Neural crest cell (in vitro differentiated cells): ENCODE measurements around the gene EEF2K. TPM values are rescaled to one million over a fixed set of nuclear protein-coding genes. Genes with fewer than 3 reads are reported as not detected.
"Not testable (repeated sequence)": the region's sequence is repeated elsewhere in the genome, so short reads cannot be mapped to it uniquely, and the experiment has no call there.

Experiments used
- DNase-seq: peaks from one replicate; pipeline ENCODE4 v3.0.0; 2021; ENCODE audit warnings: low read depth, mixed read lengths, low spot score
- H3K27ac Mint-ChIP-seq: one replicate; pipeline ENCODE4 v1.8.0; 2021; ENCODE audit warnings: mild to moderate bottlenecking, mixed read lengths; ENCODE audit not compliant: unreplicated experiment
- H3K27me3 Mint-ChIP-seq: 2 replicates; pipeline ENCODE4 v1.8.0; 2021; ENCODE audit warnings: low read depth, mild to moderate bottlenecking, mixed read lengths
- H3K36me3 Mint-ChIP-seq: 2 replicates; pipeline ENCODE4 v1.8.0; 2021; ENCODE audit warnings: low read depth, mild to moderate bottlenecking, mixed read lengths
- H3K4me1 Mint-ChIP-seq: 2 replicates; pipeline ENCODE4 v1.8.0; 2021; ENCODE audit warnings: mixed read lengths
- H3K4me3 Mint-ChIP-seq: one replicate; pipeline ENCODE4 v1.8.0; 2021; ENCODE audit warnings: mild to moderate bottlenecking, mixed read lengths
- H3K9me3 Mint-ChIP-seq: 2 replicates; pipeline ENCODE4 v1.8.0; 2021; ENCODE audit warnings: mixed read lengths
- CTCF ChIP-seq: fragments of 200-600 bp; sonication (generic); conservative IDR thresholded peaks from 2 replicates; pipeline ENCODE4 v1.5.0; 2021; ENCODE audit warnings: antibody characterized with exemption, mild to moderate bottlenecking
- total RNA-seq: library from RNA; stranded (reverse); gene quantifications from 2 replicates; pipeline ENCODE4 v1.2.1, GENCODE V29; 2021

Gene EEF2K
- total RNA-seq, 1 donor from 2014 or later, result 20.3 TPM

- peaks cover 10% of the 10 kb centered on the region for H3K36me3 Mint-ChIP-seq
- no peaks in the 10 kb centered on the region for H3K4me1 Mint-ChIP-seq
- no peak overlapping the region for H3K4me3 Mint-ChIP-seq
- no peak for DNase-seq
- H3K27ac Mint-ChIP-seq, result no peak overlapping the region
- TF ChIP-seq CTCF, result no peak
- no peaks in the 10 kb centered on the region for H3K9me3 Mint-ChIP-seq
- H3K27me3 Mint-ChIP-seq, result no peaks in the 10 kb centered on the region
Observed at GRCh38 chr16:22214402-22214801, 8.3 kb downstream of the EEF2K start.

- no peaks in the 10 kb centered on the region for H3K9me3 Mint-ChIP-seq
- H3K27ac Mint-ChIP-seq, result no peak overlapping the region
- peaks cover 10% of the 10 kb centered on the region for H3K36me3 Mint-ChIP-seq
- H3K27me3 Mint-ChIP-seq, result no peaks in the 10 kb centered on the region
- H3K4me3 Mint-ChIP-seq, result no peak overlapping the region
- DNase-seq, result no peak
- TF ChIP-seq CTCF, result no peak
- no peaks in the 10 kb centered on the region for H3K4me1 Mint-ChIP-seq
Observed at GRCh38 chr16:22214889-22215288, 8.8 kb downstream of the EEF2K start.

GRCh38 chr16:22216191-22216831 lies 10.2 kb downstream of the EEF2K start:
- no peaks in the 10 kb centered on the region for H3K4me1 Mint-ChIP-seq

GRCh38 chr16:22216832-22217225 lies 10.8 kb downstream of the EEF2K start:
- H3K4me3 Mint-ChIP-seq, H3K27me3 Mint-ChIP-seq, H3K4me1 Mint-ChIP-seq, DNase-seq, H3K36me3 Mint-ChIP-seq, H3K9me3 Mint-ChIP-seq, H3K27ac Mint-ChIP-seq: not testable (repeated sequence)

More at GRCh38 chr16:22216191-22216831, 10.2 kb downstream of the EEF2K start:
- no peak overlapping the region for H3K4me3 Mint-ChIP-seq
- H3K9me3 Mint-ChIP-seq, result no peaks in the 10 kb centered on the region
- no peak for TF ChIP-seq CTCF
- peaks cover under 1% of the 10 kb centered on the region for H3K36me3 Mint-ChIP-seq
- no peaks in the 10 kb centered on the region for H3K27me3 Mint-ChIP-seq
- H3K27ac Mint-ChIP-seq, result no peak overlapping the region
- no peak for DNase-seq

GRCh38 chr16:22217890-22218730 lies 12.0 kb downstream of the EEF2K start:
- TF ChIP-seq CTCF, result no peak
- Mint-ChIP-seq H3K27me3 (no peaks in the 10 kb centered on the region), H3K36me3 (no peaks in the 10 kb centered on the region), H3K4me1 (no peaks in the 10 kb centered on the region), H3K27ac (peak overlapping the region; percentile 27), H3K4me3 (no peak overlapping the region), H3K9me3 (no peaks in the 10 kb centered on the region)
- DNase-seq, result no peak
